Kidney epithelial cell (primary cell): ENCODE results near the gene REN. TPM values are rescaled to one million over a fixed set of nuclear protein-coding genes. Genes with fewer than 3 reads are reported as not detected.

Experiments used
- DNase-seq: peaks from one replicate; pipeline ENCODE4 v3.0.0-alpha.2; 2010; ENCODE audit warnings: low read depth
- H3K27me3 ChIP-seq: 2 replicates; pipeline ENCODE4 v1.6.0; 2011; ENCODE audit warnings: low read length; ENCODE audit not compliant: control insufficient read depth, insufficient read depth
- H3K36me3 ChIP-seq: 2 replicates; pipeline ENCODE4 v1.5.1; 2011; ENCODE audit warnings: low read length; ENCODE audit not compliant: control insufficient read depth, insufficient read depth
- H3K4me3 ChIP-seq: 2 replicates; pipeline ENCODE4 v1.5.1; 2011; ENCODE audit warnings: low read depth, mild to moderate bottlenecking, control low read depth, low read length
- CTCF ChIP-seq: IDR thresholded peaks from 2 replicates; pipeline ENCODE4 v1.5.1; 2011; ENCODE audit warnings: mild to moderate bottlenecking, moderate library complexity, low read length, control low read depth, inconsistent platforms; ENCODE audit not compliant: insufficient read depth, poor library complexity, severe bottlenecking
- total RNA-seq: library from RNA; depleted of rRNA; stranded (reverse); fragments of >200 nt; gene quantifications from 2 replicates; pipeline ENCODE4 v1.2.3, GENCODE V29; 2015

REN gene
- total RNA-seq, 1 donor from 2014 or later = 5.2 TPM

DNA sequence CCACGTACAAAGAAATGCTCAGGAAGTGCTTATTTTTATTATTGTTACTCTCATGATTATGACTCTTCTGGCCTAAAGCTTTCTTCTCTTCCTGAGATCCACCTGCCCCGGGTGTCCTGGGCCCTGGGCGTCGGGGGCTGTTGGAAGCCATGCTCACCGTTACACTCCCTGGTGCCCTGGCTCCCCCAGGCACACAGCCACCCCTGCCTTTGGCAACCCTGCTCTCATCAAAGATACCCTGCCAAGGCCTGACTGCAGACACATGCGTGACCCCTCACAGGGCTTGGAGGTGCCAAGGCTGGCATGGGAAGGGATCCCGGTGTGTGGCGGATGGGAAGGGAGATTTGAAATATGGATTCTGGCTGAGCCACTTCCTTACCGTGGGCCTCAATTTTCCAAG lies 33.4 kb upstream of the REN start:
- DNase-seq = no peak
- no peak for TF ChIP-seq CTCF
- H3K4me3 ChIP-seq = no peak overlapping the region

GRCh38 chr1:204198348-204199340 lies 32.5 kb upstream of the REN start:
- peak; percentile 75 for DNase-seq
- H3K36me3 ChIP-seq = no peaks in the 10 kb centered on the region
- no peak overlapping the region for H3K4me3 ChIP-seq
- peak; percentile 13 for TF ChIP-seq CTCF
- H3K27me3 ChIP-seq = no peaks in the 10 kb centered on the region

More for the DNA sequence above, 33.4 kb upstream of the REN start:
- Histone ChIP-seq H3K36me3 (no peaks in the 10 kb centered on the region), H3K27me3 (no peaks in the 10 kb centered on the region)

DNA sequence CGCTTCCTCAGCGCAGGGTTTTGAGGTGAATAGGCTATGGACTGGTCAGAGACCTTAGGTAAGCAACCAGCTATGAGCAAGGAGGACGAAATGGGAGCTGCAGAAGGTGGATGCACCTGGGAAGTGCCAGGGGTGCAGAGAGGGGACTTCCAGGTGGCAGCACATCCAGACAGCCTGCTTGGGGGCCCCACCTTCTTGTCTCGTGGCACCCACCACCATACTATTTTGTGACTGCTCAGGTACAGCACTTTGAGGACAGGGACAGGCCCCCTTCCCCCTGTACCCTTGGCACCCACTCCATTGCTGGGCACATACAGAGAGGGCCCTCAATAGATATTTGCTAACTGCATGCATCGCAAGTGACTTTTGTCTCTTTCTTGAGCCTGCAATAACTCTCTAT lies 30.9 kb upstream of the REN start:
- TF ChIP-seq CTCF = no peak
- Histone ChIP-seq H3K4me3 (no peak overlapping the region), H3K27me3 (no peaks in the 10 kb centered on the region), H3K36me3 (no peaks in the 10 kb centered on the region)
- no peak for DNase-seq

DNA sequence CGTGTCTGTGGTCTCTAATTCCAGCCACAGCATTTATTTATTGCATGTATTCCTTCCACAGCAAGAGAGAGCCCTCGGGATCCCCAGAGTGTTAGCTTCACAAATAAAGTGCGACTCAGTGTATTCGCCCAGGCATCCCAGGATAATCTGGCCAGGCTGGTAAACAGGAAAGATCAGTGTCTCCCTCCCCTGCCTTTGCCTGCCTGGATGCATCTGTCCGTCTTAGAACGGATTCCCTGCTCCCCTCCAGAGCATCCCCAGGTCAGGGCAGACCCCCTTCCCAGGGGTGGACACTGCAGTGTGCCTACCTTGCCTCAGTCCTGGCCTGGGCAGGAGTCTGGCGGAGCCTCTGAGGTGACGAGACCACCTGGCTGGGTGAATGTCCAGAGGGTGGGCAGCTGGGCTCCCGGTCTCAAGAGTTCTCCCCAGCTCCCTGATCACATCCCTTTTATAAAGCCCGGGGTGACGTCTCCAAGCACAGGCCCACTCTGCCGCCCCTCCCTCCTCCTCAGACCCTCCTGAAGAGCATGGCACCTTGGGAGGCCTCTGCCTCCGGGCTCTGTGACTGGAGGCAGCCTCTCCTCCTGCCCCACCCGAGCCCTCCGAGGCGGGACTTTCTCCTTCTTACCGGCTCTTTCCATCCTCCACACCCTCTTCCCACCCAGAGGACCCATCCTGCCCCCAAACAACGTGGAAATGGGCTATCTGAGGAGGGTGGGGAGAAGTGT lies 30.1 kb upstream of the REN start, which contains the start of gene KISS1:
Gene KISS1 (minus strand): TSS at position 424 of the 728 bp plus-strand sequence. CDS start 3,615 bp downstream, outside the sequence.
- Histone ChIP-seq H3K36me3 (no peaks in the 10 kb centered on the region), H3K27me3 (no peaks in the 10 kb centered on the region), H3K4me3 (no peak within 1 kb of the TSS)
- no peak for TF ChIP-seq CTCF
- no peak for DNase-seq

- no peak for TF ChIP-seq CTCF
- Histone ChIP-seq H3K36me3 (no peaks in the 10 kb centered on the region), H3K4me3 (no peak overlapping the region), H3K27me3 (no peaks in the 10 kb centered on the region)
- DNase-seq = no peak
These were observed 28.6 kb upstream of the REN start for GRCh38 chr1:204194771-204195170.
